8988T (cell line): ENCODE results near the gene ZDHHC14.
A peak's percentile ranks its signal among the peaks of the same experiment; 100 is the strongest.
"Not testable (repeated sequence)": the region's sequence is repeated elsewhere in the genome, so short reads cannot be mapped to it uniquely, and the experiment has no call there.

Experiments
- DNase-seq: peaks from one replicate; pipeline ENCODE4 v3.0.0; 2011

Gene ZDHHC14

DNA sequence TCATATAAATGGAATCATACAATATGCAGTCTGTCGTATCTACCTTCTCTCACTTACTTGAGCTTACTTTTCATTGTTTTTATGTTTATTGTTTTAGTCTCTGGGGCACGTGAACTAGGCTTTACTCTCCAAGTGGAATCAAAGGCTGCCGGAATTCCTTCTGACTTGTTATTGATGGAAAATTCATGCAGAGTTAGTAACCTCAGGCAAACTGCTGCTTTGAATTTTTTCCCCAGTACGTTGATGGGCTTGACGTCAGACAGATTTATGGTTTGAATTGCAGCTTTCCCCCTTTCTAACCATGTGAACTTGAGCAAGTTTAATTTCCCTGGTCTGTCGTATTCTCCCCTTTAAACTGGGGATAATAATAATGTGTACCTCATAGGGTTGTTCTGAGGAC is 68.6 kb downstream of the ZDHHC14 start:
- DNase-seq, result no peak

DNA sequence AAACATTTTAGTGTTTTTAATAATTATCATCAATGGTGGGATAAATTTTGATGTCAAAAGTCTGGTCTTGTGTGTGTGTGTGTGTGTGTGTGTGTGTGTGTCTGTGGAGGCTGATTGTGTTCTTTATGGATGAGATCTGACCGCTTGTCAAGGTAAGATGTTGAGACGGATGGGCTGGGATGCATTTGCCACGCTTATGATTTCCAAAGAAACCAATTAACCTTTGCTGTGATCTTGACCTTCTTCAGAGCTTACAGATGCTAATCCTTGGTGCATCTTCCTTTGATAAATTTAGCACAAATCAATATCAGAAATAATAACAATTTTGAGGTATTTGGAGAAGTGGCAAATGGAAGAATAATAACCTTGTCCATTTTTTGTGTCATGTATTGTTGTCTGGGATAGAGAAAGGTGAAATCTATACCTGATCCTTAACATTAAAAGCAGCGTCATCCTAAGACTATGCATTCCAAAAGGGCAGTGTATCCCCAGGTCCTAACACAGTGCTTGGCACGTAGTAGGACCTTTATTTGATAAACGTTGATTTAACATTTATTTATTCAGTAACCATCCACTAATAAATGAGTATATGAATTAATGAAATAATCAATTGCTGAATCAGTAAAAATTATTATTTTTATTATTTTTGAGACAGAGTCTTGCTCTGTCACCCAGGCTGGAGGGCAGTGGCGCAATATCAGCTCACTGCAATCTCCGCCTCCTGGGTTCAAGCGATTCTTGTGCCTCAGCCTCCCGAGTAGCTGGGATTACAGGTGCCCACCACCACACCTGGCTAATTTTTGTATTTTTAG is 70.1 kb downstream of the ZDHHC14 start:
- no peak for DNase-seq

DNA sequence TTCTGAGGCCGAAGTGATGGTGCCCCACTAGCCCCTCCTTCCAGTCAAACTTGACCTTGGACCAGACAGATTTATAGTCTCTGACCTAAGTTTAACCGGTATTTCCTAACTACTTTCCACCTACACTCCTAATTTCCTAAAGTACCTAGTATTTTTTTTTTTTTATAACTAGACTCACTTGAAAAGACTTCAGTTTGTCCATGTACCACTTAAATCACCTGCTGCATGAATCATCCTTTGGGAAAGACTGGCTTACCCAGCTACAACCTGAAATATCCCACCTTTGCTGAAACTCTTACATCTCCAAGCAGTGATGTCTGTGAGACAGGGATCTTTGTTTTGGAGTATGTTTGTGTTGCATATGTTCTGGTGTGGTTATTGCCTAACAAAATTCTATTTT is 71.1 kb downstream of the ZDHHC14 start:
- no peak for DNase-seq

DNA sequence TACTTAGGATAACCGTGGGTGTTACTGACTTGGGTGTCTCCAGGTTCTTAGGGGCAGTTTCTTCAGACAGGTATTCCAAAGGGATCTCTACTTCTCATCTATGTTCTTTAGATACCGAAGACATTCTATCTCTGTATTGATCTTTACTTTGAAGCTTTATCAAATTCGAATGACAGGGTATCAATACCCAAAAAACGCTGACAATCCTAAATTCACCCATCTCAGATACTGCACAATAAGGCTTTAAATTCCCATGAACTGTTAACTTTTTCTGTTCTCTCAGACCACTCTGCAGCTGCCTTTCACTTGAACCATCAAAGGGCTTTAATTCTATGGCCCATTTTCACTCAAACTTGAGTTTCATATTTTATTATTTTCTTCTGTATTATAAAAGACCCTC is 72.1 kb downstream of the ZDHHC14 start:
- DNase-seq, result no peak

DNA sequence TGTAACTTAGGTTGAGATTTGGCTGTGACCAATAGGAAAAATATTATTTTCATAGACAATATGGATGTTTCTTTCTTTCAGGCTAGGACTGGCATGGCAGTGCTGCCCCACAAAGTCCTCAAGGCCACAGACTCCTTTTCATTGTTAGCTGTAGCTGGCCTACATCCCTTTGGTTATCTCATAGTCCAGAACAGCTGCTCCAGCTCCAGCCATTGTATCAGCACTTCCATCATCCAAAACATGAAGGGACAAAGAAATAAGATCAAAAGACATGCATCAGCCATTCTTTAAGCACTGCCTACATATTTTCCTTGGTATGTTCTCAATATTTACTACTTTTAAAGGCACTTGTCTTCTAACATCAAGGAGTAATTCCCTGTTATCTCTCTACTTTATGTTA is 73.0 kb downstream of the ZDHHC14 start:
- no peak for DNase-seq

DNA sequence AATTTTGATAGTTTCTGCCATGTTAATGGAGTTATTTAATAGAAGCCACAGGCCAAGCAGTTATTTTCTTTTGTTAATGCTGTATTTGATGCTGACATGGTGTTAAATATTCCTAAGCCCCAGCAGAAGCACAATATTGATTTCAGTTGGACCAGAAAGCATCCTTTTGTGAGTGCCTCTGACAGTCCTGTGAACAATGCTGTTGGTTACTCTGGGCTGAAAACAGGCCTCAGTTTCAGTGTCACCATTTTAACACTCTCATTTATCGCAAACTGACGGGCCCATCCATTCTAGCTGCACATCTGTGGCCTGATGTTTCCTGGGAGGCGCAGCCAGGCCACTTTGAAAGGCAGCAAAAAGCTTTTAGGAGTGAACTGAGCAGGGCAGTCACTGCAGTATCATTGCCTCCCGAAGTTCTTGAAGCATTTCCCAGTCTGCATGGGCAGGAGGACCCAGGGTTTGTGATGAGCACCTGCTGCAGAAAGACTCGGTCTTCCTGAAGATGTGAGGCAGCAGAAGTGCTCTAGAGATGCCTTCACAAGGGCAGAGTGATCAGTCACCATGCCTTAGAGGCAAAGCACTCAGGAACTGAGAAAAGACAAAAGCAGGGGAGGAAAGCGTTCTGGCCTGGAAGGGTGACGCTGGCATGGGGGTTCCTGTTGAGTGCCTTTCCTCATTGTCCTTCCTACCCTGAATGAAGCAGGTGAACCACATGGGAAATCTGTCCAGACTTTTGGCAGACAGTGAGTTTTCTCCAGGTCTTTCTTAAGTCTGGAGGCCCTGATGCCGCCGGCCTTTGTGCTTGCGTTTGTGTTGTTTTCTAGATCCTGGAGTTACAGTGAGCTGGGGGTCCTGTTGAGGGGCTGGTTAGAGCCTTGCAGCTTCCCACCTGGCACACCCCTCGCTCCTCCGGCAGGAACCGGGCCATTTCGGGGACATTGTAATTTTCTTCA is 74.0 kb downstream of the ZDHHC14 start:
- no peak for DNase-seq

DNA sequence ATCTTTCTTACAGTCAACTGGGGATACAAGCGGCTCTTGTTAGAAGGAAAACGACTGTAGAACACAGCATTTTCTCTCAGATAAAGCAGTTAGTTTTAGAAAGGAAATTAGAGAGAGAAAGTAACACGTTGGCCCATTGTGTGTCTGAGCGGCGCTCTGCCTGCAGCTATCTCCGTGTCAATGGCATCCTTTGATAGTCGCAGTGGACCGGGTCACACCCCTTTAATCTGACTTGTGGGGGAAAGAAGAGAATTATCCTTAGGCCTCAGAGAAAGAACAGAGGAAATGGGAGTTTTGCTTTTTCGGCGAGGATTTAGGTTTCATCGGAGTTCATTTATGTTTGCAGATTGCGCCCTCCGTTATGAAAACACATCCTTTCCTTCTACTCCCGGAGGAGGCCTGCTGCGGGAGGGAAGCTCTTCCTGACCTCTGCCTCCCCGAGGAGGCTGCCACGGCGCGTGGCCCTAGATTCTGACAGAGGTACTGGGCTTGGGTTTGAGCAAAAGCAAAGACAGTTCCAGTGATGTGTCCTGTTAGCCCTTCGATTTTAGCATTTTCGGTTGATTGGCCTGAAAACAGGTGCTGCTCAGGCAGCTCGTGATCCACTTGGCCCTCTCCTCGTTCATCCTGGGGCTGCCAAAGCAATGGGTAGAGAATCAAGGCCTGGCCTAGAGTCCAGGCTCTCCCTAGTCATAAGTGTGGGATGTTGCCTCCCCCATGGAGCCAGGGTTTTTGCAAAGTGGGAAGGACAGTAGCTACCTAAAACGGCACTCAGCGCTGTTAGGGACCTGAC is 74.9 kb downstream of the ZDHHC14 start:
- DNase-seq, result no peak

DNA sequence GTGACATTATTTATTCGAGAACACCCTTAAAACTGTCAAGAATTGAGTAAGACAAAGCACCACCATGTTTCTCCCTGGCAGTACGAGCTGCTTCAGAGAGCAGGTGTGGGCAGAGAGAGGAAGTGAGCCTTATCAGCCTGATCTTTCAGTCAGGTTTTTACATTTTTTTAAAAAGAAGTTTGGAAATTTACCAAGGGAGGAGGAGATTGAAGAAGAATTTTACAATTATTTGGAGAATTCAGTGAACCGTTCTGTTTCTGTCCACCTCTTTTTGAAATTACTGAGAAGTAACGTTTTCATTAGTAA is 75.5 kb downstream of the ZDHHC14 start:
- no peak for DNase-seq

DNA sequence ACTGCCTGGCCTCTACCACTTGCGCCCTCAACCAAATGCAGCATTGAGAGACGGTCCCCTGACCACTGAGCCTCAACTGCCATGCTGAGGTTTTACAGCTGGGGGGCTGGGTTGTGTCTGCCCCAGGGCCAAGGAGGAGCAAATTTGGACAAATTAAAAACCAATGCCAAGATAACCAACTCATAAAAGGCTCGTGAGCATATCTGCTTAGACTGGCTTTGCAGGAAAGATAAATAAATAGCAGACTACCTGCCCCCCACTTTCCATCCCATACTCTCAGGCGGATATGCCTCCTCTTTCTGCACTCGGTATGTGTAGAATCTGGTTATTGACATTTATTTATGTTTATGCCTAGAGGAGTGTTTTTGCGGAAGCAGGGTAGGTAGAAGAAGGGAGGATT is 76.8 kb downstream of the ZDHHC14 start:
- DNase-seq, result no peak

DNA sequence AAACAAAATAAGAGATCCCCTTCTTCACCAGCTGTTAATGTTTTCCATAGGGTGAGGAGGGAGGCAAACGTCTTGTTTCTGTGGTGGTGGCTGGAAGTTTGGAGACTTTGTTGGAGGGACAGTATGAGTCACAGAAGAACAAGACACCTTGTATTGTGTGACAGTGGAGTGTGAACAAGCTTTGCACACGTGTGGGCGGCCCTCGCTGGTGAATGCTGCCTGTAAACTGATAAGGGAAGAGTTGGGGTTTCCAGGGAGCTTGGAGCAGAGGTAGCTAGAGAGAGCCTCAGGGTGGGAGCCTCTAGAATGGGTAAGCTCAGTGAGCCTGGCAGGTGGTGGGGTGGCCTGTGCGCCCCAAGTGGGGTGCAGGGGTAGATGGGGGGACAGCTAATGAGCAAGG is 78.3 kb downstream of the ZDHHC14 start:
- no peak for DNase-seq

DNA sequence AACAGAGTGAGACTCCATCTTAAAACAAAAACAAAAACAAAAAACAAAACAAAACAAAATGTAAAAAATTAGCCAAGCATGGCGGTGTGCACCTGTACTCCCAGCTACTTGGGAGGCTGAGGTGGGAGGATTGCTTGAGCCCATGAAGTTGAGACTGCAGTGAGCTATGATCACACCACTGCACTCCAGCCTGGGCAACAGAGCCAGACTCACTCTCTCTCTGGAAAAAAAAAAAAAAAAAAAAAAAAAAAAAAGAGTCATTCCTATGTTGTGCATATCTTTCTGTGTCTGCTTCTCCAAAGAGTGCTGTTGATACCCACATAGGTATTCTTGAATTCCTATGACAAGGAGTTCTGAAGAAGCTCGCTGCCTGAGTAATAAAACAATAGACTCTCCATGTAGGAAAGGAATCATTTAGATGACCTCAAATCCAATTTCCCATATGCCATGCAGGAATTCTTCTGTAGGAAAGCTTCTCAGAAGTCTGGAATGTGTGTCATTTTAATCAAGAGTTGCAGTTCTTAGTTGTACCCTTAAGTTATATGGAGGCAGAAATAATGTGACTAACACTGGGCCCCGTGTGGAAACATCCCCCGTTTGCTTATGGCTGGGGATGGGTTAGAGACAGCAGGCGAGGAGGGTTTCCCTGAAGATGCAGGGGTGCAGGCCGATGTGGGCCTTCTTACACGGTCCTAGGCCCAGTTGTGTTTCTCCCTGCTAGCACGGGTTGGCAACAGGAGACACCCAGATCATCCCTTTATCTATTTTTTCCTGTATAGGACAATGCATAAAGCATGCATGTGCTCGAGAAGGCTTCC is 79.4 kb downstream of the ZDHHC14 start:
- DNase-seq, result no peak

DNA sequence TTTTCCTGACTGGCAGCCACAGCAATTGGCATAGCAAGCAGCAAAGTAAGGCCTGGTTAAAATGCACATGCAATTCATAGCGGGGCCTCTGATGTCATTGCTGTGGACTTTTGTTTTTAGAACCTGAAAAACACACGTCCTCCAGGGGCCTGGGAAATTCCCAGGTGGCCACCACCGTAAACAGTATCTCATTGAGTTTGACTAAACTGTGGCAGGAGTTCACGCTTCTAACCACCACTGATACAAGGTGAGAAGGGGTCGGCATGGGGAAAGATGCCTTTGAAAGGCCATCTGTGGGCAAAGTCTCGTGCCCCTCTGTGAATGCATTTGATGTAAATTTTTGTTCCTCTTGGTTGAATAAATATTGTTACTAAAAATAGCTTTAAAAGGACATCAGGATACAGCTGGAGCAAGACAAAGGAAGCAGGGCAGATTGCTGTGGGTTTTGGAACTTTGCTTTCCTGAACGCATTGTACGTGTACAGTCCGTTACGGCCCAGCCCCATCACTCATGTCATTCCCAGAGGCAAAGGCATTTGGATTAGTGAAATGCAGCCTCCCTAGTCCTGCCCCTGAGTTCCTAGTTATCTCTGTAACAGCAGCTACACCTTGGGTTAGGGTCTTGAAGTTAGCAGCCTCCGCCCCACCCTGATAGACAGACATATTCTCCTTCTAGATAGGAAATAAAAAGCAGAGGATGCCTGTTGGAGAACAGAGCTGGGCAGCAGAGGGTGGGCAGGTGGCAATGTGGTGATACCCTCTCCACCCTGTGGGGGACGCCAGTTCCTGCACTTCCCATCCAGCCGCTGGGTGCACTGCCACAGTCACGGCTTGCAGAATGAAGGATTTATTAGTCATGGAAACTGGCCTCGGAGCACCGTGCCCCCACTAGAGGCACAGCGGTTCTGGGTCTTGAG is 80.3 kb downstream of the ZDHHC14 start:
- DNase-seq, result no peak

DNA sequence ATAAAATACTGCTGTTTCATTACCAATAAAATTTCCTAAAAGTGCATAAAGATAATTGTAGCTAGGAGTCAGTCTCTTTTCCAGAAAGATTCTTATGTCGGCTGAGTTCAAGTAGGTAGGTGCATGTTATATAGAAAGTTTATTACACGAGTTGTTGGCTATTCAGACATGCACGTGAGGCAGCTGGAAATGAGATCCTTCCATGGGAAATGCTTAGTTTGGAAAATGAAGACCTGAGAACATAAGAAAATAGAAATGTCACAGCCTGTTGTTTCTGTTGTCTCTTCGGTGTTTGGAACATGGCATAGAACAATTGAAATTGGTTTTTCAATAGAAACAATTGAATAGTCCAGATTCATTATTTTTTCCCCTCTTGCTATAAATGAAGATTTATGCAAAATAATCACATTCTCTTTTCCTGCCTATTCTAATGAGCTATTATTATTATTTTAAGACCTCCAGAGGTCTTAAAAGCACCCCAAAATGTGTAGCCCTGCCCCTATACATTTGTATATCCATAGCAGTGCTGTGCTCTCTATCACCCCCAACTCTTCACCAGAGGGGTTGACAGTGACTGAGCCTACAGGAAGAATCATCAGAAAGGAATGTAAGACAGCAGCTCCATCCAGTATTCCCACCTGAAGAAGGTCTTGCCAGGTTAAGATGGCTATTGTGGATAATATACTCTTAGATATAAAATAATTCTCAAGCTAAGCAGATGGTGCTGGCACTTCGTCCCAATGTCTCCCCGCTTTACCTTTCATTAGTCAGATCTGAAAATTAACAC is 82.2 kb downstream of the ZDHHC14 start:
- peak; percentile 32 for DNase-seq

DNA sequence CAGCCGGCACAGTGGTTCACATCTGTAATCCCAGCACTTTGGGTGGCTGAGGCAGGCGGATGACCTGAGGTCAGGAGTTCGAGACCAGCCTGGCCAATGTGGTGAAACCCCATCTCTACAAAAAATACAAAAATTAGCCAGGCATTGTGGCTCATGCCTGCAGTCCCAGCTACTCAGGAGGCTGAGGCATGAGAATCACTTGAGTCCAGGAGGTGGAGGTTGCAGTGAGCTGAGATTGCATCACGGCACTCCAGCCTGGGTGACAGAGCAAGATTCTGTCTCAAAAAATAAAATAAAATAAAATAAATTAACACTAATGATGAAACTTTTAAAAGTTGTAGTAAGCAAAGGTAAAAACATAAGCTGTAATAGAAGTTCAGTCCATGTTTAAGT is 82.7 kb downstream of the ZDHHC14 start:
- DNase-seq, result not testable (repeated sequence)

DNA sequence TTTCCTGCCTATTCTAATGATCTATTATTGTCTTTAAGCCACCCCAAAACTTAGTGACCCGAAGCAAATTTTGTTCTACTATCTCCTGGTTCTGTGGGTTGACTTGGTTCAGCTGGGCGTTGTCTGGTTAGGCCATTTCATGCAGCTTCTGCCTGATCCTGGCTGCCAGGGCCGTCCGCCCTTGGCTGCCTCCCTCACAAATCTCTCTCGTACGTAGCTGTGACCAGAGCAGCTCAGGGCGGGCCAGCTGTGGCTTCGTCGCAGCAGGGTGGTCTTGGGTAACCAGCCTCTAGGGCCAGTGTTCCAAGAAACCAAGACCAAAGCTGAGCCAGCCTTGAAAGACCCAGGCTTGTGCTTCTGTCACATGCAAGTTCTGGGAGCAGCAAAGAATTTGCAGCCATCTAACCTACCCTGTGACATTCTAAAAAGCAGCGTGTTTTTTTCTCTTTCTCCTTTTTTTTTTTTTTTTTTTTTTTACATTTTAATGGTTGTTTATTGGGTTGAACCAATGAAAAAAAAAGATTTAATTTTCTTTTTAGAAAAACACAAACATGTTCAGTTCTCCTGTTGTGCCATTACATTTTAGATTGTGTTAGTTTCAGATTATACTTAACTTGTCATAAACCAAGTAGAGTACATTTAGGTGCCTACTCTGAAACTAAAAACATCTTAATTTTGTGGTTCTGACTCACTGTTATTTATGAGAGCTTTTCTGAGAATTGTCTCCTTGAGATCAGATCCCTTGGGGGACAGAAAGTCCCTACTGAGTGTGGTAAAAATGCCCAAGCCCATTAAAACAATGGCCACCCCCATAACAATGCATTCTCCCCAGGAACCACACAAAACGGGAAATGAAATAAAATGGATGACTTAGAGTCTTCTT is 83.9 kb downstream of the ZDHHC14 start:
- no peak for DNase-seq

DNA sequence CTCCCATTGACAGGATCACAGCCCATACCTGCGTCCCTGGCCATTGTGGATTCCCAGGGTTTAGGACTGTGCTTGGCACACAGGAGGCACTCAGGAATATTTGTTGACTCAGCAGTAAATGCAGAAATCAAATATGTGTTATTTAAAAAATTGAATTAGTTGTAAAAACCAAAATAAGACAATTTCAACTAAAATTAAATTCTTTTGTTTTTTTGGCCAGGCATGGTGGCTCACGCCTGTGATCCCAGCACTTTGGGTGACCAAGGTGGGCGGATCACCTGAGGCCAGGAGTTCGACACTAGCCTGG is 85.3 kb downstream of the ZDHHC14 start:
- no peak for DNase-seq

DNA sequence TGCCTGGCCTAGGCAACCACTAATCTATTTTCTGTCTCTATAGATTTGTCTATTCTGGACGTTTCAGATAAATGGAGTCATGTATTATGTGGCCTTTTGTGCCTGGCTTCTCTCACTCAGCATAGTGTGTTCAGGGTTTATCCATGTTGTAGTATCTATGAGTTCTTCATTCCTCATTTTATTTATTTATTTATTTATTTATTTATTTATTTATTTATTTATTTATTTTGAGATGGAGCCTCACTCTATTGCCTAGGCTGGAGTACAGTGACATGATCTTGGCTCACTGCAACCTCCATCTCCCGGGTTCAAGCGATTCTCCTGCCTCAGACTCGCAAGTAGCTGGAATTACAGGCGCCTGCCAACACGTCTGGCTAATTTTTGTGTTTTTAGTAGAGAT is 86.3 kb downstream of the ZDHHC14 start:
- DNase-seq, result not testable (repeated sequence)

DNA sequence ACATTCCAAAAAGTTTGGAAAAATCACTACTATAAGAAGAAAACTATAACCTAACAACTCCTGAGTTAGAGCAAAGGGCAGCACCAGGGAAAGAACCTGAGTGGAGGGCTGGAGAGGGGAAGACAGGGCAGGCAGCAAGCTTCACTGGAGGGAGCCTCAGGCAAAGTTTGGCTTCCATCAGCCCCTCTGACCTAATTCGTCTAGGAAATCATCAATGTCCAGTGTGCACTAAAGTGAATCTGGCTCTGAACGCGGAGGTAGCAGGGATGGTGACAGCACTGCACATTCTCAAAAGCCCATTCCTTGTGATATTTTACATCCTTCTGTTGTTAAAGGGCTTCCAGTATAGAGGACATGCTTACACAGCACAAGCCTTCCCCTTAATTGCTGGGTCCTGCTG is 87.1 kb downstream of the ZDHHC14 start:
- DNase-seq, result no peak

DNA sequence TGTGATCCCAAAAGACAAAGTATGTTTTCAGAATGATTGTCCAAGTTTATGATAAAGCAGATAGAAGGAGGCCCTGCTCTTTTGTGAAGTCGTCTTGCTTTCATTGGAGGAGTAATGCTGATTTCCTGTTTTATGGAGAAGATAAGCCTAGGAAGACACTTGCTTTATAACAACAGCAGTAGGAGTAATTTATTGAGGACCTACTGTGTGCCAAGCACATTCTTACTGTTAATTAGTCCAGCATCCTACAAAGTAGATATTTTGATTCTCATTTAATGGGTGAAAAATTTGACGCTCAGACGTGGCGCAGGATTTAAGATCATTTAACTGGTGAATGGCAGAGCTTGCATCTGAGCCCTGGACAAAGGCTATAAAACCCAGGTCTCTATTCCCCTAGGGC is 87.6 kb downstream of the ZDHHC14 start:
- no peak for DNase-seq

DNA sequence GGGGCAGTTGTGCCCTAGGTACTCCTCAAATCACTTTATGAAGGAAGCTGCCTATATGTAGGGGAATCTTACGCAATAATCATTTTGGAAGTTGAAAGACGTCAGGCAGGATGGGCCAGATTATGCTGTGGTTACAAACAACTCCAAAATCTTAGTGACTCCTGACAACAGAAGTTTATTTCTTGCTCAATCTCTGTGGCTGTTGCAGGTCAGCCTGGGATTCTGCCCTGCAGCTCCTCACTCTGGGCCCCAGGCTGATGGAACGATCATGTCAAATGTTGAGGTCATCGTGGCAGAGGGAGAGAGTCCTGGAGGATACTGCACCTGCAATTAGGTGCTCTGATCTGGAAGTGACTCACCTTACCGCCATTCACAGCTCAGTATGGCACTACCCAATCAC is 88.4 kb downstream of the ZDHHC14 start:
- no peak for DNase-seq
